Activated CD8-positive, alpha-beta memory T cell treated with anti-CD3 and anti-CD28 coated beads for 24 hours (primary cell): Measurements from ENCODE around the gene ZNF597.
"Not testable (repeated sequence)": the region's sequence is repeated elsewhere in the genome, so short reads cannot be mapped to it uniquely, and the experiment has no call there.

Source experiments
- DNase-seq: peaks from one replicate; pipeline ENCODE4 v3.0.0-alpha.2; 2020

ZNF597 gene

DNA sequence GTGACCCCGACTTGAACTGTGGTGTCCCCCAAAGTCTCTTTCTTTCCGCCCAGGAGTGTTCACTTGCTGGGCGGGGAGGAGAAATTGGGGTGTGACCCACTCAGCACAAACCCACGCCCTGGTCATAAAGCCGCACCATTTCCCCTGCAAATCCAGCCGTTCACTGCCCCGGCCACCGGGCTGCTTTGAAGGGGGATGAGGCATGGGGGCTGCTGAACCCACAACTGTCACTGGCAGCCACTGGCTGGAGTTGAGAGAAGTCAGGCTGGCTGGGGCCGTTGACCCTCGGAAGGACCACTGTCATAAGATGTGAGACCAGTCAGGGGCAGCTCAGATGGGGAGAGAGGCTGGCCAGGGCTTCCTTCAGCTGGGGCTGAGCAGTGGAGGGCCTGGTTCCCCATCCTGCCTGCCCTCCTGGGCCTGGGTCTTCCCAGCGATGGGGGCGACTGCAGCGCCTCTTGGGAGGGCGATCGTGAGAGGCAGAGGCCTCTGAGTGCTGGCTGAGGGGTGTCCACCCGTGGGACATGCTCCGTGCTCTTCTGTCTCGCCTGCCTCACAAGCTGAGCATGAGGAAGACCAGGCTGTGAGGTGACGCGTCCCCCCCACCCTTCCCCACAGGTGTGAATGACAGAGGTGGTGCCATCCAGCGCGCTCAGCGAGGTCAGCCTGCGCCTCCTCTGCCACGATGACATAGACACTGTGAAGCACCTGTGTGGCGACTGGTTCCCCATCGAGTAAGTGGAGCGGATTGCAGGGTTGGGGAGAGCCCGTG is 32.5 kb upstream of the ZNF597 start:
- DNase-seq: no peak

- DNase-seq: not testable (repeated sequence)
Measured at GRCh38 chr16:3474870-3475269, 31.6 kb upstream of the ZNF597 start.

DNA sequence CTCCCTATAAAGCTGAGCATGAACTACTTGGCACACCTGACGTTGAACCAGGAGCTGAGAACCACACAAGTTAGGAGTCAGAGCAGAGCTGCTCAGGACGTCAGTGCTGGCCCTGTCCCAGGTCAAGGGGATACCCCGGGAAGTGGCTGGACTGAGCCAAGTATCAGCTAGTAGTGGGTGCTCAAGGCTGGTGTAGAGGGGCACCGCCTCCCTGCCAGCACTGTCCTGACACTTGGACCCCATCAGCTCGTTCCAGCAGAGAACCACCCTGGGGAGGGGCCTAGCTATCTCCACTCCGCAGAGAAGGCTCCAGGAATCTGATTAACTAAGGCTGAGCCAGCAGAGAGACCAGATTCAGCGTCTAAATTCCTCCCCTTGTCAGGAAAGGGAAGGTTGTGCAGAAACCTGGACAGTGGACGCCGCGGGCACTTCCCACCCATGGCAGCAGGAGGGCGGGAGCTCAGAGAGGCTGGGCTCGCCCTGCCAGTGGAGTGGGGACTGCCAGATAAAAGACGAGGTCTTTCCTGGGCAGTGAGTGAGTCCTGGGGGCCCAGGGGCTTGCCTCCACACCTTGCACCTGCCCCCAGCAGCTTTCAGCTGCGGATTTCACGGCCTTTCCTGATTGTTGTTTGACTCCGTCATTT is 31.0 kb upstream of the ZNF597 start:
- DNase-seq: no peak

GRCh38 chr16:3473596-3473943 is 30.3 kb upstream of the ZNF597 start:
- not testable (repeated sequence) for DNase-seq

DNA sequence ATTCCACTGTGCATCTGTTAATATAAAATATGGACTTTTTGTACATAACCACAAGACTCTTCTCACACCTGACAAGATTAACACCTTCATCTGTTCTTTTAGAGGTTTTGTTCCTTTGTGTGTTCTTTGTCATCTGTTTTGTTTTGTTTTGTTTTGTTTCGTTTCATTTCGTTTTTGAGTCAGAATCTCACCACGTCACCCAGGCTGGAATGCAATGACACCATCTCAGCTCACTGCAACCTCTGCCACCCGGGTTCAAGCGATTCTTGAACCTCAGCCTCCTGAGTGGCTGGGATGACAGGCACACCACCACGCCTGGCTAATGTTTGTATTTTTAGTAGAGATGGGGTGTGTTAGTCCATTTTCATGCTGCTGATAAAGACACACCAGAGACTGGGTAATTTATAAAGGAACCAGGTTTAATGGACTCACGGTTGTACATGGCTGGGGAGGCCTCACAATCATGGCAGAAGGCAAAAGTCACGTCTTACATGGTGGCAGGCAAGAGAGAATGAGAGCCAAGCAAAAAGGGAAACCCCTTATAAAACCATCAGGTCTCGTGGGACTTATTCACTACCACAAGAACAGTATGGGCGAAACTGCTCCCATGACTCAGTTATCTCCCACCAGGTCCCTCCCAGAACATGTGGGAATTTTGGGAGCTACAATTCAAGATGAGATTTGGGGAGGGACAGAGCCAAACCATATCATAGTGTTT is 29.7 kb upstream of the ZNF597 start:
- DNase-seq: no peak

DNA sequence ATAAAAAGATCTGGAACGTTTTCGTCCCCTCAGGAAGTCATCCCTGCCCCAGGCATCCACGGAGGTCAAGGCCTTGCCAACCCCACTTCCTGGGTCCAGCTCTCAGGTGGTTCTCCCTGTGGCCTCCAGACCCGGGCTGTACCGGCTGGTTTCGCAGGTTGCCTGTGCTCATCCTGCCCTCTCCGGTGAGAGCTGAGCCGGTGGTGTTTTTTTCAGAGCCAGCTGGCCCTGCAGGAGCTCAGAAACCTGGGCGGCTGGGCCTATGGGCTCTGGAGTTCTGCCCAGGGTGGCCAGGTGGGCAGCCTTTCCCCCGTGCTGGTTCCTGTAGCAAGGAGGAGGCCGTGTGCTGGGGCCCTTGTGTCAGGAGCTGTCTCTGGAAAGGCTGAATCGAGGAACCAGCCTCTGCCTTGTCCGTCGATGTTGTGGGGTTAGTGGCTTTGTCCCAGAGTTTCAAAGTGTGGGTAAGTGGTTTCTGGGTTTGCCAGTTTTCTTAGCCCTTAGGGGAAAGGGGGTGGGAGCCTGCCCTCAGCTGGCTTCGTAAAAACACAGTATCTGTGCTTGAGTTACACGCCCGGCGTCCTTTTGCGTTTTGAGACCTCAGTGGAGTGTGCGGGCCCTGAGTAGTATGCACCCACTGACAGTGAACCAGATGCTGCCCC is 28.3 kb upstream of the ZNF597 start:
- no peak for DNase-seq

DNA sequence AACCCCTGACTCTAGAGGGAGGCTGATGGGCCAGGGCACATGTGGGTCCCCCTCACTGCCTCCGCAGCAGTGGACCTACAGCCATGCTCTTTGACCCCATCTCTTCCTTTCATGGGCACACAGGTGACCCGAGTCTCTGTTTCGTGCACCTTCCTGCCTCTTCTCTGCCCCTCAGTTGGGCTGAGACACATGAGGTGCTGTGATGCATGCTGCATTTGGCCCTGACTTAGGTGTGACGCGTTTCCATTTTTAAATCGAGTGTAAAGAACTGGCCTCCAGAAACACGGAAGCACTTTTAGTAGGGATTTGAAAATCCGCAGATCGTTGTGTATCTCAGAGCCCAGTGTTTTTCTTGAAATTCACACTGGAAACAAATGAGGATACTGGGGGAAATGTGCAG is 27.4 kb upstream of the ZNF597 start:
- DNase-seq: no peak

- no peak for DNase-seq
Measured at GRCh38 chr16:3469736-3470135, 26.4 kb upstream of the ZNF597 start.

- DNase-seq: no peak
Measured at GRCh38 chr16:3468501-3468900, 25.2 kb upstream of the ZNF597 start.

DNA sequence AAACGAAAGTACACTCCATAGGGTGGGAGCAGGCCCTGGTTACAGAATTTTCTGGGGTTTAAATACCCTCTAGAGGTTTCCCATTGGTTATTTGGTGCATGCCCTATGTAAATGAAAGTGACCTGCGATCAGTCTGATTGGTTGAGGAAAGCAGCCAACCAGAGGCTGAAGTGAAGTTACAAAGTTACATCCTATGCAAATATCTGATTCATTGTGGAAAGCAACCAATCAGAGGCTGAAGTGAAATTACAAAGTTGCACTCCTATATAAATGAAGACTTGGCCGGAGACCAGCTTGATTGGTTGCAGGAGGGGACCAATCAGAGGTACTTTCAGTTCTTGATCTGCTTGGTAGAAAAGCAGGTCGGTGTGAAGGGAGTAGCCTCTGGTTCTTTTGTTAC is 24.6 kb upstream of the ZNF597 start:
- no peak for DNase-seq

DNA sequence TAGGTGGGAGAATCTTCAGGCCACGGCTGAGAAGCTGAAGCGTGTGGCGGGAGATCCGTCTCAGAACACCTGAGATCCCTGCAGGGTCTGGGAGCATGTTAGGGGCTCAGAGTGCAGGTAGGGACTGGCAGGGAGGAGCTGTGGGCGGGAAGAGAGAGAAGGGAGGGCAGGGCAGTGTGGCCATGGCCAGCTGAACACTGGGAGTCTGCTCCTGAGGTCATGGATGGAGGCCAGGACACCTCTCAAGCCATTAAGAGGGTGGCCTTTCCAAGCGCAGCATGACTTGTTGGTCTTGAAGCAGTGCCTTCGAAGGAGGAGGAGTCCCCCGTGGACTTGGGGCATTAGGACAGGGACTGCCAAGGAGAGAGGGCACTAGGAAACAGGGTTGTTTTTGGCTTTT is 23.9 kb upstream of the ZNF597 start:
- no peak for DNase-seq

DNA sequence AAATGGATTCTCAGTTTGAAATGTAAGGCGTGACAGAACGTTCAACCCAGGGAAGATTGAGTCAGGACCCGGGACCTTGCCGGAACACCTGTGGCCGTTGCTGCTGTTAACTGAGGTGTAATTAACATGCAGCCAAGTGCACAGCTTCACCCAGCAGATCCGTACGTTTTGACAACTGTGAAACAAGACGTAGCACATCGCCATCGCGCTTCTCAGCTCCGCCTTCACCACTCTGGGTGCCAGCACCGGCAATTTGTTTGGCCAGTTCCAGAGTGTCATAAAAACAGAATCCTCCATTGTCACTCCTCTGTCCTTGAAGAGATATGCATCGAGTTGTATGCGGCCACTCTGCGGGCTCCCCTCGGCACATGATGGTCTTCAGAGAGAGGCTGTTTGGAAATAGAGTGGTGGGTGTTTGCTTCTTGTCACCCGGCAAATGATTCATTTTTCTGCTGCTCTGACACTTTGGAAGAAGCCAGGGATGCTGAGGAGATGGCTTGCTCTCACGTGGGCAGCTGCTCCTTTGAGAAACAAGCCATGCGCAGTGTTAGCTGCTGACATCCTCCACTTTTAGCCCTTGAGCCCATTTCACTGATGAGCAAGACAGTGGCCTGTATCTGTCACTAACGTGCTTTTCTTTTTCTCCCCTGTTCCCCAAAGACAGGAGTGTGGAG is 22.7 kb upstream of the ZNF597 start:
- no peak for DNase-seq

DNA sequence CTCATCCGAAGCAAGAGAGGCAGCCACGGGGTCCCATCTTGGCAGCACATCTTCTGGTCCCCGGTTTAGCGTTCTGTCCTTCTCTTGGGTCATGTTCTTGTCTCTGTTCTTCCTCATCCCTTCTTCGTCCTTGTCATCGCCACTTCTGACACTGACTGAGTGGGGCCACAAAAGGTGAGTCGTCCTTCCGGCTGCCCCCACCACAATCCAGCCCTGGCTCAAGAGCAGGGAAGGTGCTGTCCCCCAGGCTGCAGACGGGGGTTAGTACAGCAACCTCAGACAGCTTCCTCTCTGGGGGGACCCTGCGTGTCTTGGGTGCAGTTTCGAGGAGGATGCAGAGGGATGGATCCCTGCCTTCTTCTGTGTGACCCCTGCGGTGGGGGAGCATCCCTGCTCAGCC is 22.0 kb upstream of the ZNF597 start:
- no peak for DNase-seq

- DNase-seq: peak; percentile 73
Measured at GRCh38 chr16:3461151-3461550, 17.8 kb upstream of the ZNF597 start.

DNA sequence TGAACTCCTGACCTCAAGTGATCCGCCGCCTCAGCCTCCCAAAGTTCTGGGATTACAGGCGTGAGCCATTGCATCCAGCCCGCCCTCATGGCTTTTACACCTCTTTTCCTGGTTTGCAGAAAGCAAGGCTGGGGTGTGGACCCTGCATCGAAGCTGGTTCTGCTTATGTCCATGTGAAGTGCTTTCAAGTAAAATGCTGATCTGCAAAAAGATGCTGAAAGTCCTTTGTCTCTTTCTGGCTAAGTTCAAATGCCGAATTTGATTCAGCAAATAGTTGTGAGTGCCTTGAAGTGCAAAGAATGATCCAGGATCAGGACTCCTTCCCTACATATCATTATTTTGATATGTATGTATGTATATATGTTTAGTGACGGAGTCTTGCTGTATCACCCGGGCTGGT is 17.3 kb upstream of the ZNF597 start:
- no peak for DNase-seq

GRCh38 chr16:3460121-3460520 is 16.8 kb upstream of the ZNF597 start:
- no peak for DNase-seq

DNA sequence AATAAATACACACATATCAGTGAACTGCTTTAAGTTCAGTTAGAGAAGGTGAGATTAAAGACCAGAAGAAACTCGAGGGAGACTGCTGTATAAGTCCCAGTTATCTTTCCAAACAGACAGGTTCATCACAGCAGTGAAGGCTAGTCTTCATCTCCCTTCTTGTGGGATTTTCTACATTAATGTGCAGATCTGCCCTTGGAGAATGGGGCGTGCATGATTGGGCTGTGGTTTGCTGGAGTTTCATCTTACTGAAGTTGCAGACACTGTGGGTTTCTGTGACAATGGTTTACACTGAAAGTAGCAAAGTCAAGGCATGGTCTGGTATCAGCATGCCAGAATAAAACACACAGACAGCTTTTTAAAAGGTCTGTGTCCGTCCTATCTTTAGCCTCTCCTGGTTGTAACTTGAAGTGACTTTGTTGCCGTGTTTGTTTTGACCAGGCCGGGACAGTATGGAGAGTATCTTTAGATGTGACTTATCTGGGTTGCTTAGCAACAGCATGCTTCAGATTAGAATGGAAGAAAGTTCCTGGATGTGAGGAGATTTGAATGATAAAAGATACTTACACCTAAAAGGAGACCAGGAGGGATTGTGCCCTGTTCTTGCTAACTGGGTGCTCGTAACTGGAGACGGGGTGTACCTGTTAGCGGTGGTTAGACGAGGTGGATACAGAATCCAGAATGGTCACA is 16.2 kb upstream of the ZNF597 start:
- no peak for DNase-seq

- no peak for DNase-seq
Measured at GRCh38 chr16:3458852-3459361, 15.6 kb upstream of the ZNF597 start.

- DNase-seq: no peak
Measured at GRCh38 chr16:3458278-3458851, 15.1 kb upstream of the ZNF597 start.

GRCh38 chr16:3457434-3458252 is 14.3 kb upstream of the ZNF597 start:
- peak; percentile 93 for DNase-seq

- DNase-seq: peak; percentile 35
Measured at GRCh38 chr16:3454631-3455147, 11.4 kb upstream of the ZNF597 start.
